Smooth muscle cell (in vitro differentiated cells): Measurements from ENCODE around the gene TBC1D4. TPM values are rescaled to one million over a fixed set of nuclear protein-coding genes. Genes with fewer than 3 reads are reported as not detected.

ENCODE experiments used
- DNase-seq: peaks from one replicate; lab custom pipeline; 2025; ENCODE audit not compliant: unreplicated experiment; lab: John Stamatoyannopoulos, UW
- H2AFZ ChIP-seq: fragments of 200-600 bp; sonication (generic); 2 replicates; pipeline ENCODE4 v1.6.0; 2016; ENCODE audit warnings: antibody characterized with exemption, low read depth, mild to moderate bottlenecking
- H3F3A ChIP-seq: fragments of 200-600 bp; sonication (generic); 2 replicates; pipeline ENCODE4 v1.6.0; 2017; ENCODE audit warnings: antibody characterized with exemption, low read depth
- H3K27ac ChIP-seq: fragments of 200-600 bp; sonication (generic); 2 replicates; pipeline ENCODE4 v1.5.1; 2016; ENCODE audit warnings: low read depth, mild to moderate bottlenecking
- H3K27me3 ChIP-seq: fragments of 200-600 bp; sonication (generic); 2 replicates; pipeline ENCODE4 v1.6.1; 2016; ENCODE audit warnings: low read depth, mild to moderate bottlenecking
- H3K36me3 ChIP-seq: fragments of 200-600 bp; sonication (generic); 2 replicates; pipeline ENCODE4 v1.5.1; 2016; ENCODE audit warnings: low read depth
- H3K4me1 ChIP-seq: fragments of 200-600 bp; sonication (generic); 2 replicates; pipeline ENCODE4 v1.5.1; 2016; ENCODE audit warnings: low read depth
- H3K4me2 ChIP-seq: fragments of 200-600 bp; sonication (generic); 2 replicates; pipeline ENCODE4 v1.6.0; 2016; ENCODE audit warnings: mild to moderate bottlenecking
- H3K4me3 ChIP-seq: fragments of 200-600 bp; sonication (generic); 2 replicates; pipeline ENCODE4 v1.5.1; 2016; ENCODE audit warnings: mild to moderate bottlenecking
- H3K79me2 ChIP-seq: fragments of 200-600 bp; sonication (generic); 2 replicates; pipeline ENCODE4 v1.6.0; 2016; ENCODE audit warnings: low read depth, mild to moderate bottlenecking
- H3K9ac ChIP-seq: fragments of 200-600 bp; sonication (generic); 2 replicates; pipeline ENCODE4 v1.6.0; 2016; ENCODE audit warnings: low read depth
- H3K9me3 ChIP-seq: fragments of 200-600 bp; sonication (generic); replicated peaks from 2 replicates; pipeline ENCODE4 v1.5.1; 2016; ENCODE audit warnings: low read depth
- H4K20me1 ChIP-seq: fragments of 200-600 bp; sonication (generic); 2 replicates; pipeline ENCODE4 v1.6.0; 2016; ENCODE audit warnings: low read depth
- CTCF ChIP-seq: fragments of 200-600 bp; sonication (generic); IDR thresholded peaks from 2 replicates; pipeline ENCODE4 v1.5.1; 2017; ENCODE audit warnings: borderline replicate concordance, mild to moderate bottlenecking, antibody characterized with exemption; ENCODE audit not compliant: insufficient read depth, poor library complexity, severe bottlenecking
- WGBS: methylation state at CpG from one replicate; pipeline ENCODE4 v1.1.7; 2016; ENCODE audit warnings: low lambda C conversion rate; 5-methylcytosine and 5-hydroxymethylcytosine counted together
- polyA plus RNA-seq: library from polyadenylated mRNA; unstranded; fragments of >200 nt; fragmentation: Nextera tagmentation; extraction: Ambion mirVana; gene quantifications from 2 replicates; pipeline ENCODE4 v1.2.1, GENCODE V29; 2016
- total RNA-seq: library from RNA; depleted of rRNA; stranded (reverse); fragments of >200 nt; gene quantifications from 2 replicates; pipeline ENCODE4 v1.2.3, GENCODE V29; 2014

The TBC1D4 gene
- total and polyA plus RNA-seq, 2 experiments from 2014 or later, result 7.7 to 21.9 TPM

- Histone ChIP-seq H2AFZ (no peak overlapping the region), H3K79me2 (no peaks in the 10 kb centered on the region)
- WGBS, result 96% methylated on average over 7 of the region's 7 CpGs
Measured at GRCh38 chr13:75339635-75340374, 142.2 kb downstream of the TBC1D4 start.

GRCh38 chr13:75334634-75335447 is 147.1 kb downstream of the TBC1D4 start:
- Histone ChIP-seq H2AFZ (no peak overlapping the region), H3K4me3 (no peak overlapping the region), H3K27ac (no peak overlapping the region), H3K4me1 (peaks cover 3% of the 10 kb centered on the region), H3K9ac (no peak overlapping the region), H3K9me3 (no peaks in the 10 kb centered on the region), H3K36me3 (no peaks in the 10 kb centered on the region), H3K4me2 (no peak overlapping the region), H3K79me2 (no peaks in the 10 kb centered on the region), H3F3A (no peaks in the 10 kb centered on the region), H4K20me1 (no peaks in the 10 kb centered on the region), H3K27me3 (no peaks in the 10 kb centered on the region)
- DNase-seq, result no peak
- WGBS, result 96% methylated on average over 10 of the region's 10 CpGs
- TF ChIP-seq CTCF, result no peak

More at GRCh38 chr13:75339635-75340374, 142.2 kb downstream of the TBC1D4 start:
- no peak for DNase-seq
- TF ChIP-seq CTCF, result no peak
- Histone ChIP-seq H3K36me3 (no peaks in the 10 kb centered on the region), H3K4me2 (no peak overlapping the region), H3K9ac (no peak overlapping the region), H3K27me3 (no peaks in the 10 kb centered on the region), H4K20me1 (no peaks in the 10 kb centered on the region), H3K9me3 (no peaks in the 10 kb centered on the region), H3K4me1 (no peaks in the 10 kb centered on the region), H3K27ac (no peak overlapping the region), H3F3A (no peaks in the 10 kb centered on the region), H3K4me3 (no peak overlapping the region)

DNA sequence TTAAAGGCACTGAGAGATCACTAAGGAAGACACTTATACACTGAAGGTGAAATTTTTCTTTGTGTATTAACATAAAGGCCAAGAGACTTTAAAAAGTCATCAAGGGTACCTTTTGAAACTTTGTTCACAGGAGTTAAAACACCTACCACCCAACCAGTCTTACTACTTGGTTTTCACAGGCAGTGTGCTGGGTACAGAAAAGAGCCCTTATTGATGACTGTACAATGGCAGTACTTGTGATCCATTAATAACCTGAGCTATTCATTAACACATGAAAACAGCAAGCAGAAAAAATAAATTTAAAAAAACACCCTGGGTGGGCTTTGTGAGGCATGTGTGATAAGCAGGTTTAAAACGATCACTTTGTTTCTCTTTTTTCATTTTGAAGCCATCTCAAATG is 148.9 kb downstream of the TBC1D4 start:
- no peaks in the 10 kb centered on the region for H4K20me1 ChIP-seq
- no peak overlapping the region for H3K4me3 ChIP-seq
- DNase-seq, result no peak
- peaks cover 5% of the 10 kb centered on the region for H3K4me1 ChIP-seq
- no peak overlapping the region for H2AFZ ChIP-seq
- 96% methylated on average over 1 of the region's 1 CpG for WGBS
- no peak overlapping the region for H3K27ac ChIP-seq
- no peaks in the 10 kb centered on the region for H3K36me3 ChIP-seq
- no peak overlapping the region for H3K4me2 ChIP-seq
- H3K79me2 ChIP-seq, result no peaks in the 10 kb centered on the region
- no peaks in the 10 kb centered on the region for H3K27me3 ChIP-seq
- H3K9me3 ChIP-seq, result no peaks in the 10 kb centered on the region
- no peak for TF ChIP-seq CTCF
- no peaks in the 10 kb centered on the region for H3F3A ChIP-seq
- H3K9ac ChIP-seq, result no peak overlapping the region
